Measurements from ENCODE around the gene ANO1.

- no peak for TF ChIP-seq CHD1 (IDR thresholded peaks at IDR 0.05; ENCODE audit: low read depth, low read length)
- TF ChIP-seq POLR2AphosphoS5 (IDR thresholded peaks at IDR 0.05; ENCODE audit: low read depth, low read length): no peak
- TF ChIP-seq, protein P1, sequence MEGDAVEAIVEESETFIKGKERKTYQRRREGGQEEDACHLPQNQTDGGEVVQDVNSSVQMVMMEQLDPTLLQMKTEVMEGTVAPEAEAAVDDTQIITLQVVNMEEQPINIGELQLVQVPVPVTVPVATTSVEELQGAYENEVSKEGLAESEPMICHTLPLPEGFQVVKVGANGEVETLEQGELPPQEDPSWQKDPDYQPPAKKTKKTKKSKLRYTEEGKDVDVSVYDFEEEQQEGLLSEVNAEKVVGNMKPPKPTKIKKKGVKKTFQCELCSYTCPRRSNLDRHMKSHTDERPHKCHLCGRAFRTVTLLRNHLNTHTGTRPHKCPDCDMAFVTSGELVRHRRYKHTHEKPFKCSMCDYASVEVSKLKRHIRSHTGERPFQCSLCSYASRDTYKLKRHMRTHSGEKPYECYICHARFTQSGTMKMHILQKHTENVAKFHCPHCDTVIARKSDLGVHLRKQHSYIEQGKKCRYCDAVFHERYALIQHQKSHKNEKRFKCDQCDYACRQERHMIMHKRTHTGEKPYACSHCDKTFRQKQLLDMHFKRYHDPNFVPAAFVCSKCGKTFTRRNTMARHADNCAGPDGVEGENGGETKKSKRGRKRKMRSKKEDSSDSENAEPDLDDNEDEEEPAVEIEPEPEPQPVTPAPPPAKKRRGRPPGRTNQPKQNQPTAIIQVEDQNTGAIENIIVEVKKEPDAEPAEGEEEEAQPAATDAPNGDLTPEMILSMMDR (IDR thresholded peaks at IDR 0.05; ENCODE audit: control extremely low read depth in 1 of 3, insufficient read depth in 1 of 3, low read depth in 1 of 3, low read length in 3 of 3): no peak
- no peak for TF ChIP-seq SIN3A (conservative IDR thresholded peaks at IDR 0.05 in 1 of 2, IDR thresholded peaks at IDR 0.05 in 1 of 2; ENCODE audit: low read depth in 1 of 2, low read length in 2 of 2)
- no peak for TF ChIP-seq SRF (IDR thresholded peaks at IDR 0.05; ENCODE audit: low read depth, low read length)
Measured at GRCh38 chr11:70106757-70107156, 28.6 kb downstream of the ANO1 start.
